Measurements from ENCODE around the gene LCT.
A peak's percentile ranks its signal among the peaks of the same experiment; 100 is the strongest.
"Not testable (repeated sequence)": the region's sequence is repeated elsewhere in the genome, so short reads cannot be mapped to it uniquely, and the experiment has no call there.

LCT gene

DNA sequence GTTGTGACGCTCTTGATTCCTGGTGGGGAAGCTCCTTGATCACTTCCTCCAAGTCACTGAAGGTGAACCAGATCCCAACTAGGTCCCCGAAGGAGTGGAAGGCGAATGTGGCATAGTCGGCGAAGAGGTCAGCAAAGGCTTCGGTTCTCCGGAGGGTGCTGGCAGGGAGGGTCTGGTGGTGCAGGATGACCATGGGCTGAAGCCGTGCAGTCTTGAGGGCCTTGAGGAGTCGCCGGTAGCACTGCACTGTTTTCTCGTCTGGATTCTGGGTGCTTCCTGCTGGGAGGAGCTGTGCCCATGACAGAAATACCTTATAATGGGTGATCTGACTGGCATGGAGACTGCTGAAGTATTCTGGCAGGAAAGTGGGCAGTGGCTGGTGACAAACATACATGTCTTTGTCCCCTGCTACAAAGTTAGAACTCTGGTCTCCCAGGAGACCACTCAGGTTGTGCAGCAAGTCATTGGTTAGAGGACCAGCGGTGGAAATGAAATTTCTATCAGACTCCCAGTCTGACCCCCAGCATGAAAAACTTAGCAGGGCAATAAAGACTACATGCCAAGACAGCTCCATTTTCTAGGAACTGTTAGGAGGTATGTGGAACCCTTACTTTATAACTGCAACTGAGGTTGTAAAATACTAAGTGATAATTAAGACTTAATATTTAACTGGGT lies at the start of gene LCT:
TSS of gene LCT (minus strand) at position 589 of the 675 bp plus-strand sequence. CDS start at position 574, 15 bp downstream.
- DNase-seq (ENCODE audit: low spot score) = no peak

DNA sequence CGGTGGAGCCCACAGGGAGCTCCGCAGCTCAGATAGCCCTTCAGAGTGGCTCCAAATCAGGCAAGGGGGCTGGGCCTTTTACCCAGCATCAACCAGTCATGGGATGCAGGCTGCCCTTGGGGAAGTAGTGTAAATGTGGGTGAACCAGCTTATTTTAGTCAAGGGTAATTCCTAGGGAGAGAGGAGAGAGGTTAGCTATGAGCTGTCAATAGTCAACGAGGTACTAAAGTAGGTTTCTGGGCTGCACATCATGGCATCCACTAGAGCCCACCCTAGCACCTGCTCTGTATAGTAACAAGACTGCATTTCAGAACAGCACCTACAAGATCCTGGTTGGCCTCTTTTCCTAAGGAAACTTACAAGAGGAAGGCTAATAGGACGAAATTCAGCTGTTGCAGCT lies 48.7 kb upstream of the LCT start:
- DNase-seq (ENCODE audit: low spot score) = no peak

DNA sequence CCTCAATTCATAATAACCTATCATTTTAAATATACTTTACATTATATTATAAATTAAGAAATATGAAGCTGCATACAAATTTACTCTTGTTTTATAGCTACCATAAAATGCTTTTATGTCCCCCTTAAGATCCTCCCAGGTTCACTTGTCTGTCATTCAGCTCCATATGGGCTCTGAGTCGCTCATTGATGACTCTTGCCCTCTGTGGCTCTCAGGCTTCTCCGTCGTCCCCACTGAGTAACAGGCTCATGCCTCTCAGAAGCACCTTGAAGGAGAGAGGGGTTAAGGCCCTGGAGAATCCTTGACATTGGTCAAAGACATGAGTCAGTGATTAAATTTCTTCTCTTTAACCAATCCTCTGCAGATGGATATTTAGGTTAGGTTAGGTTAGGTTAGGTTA lies 45.4 kb upstream of the LCT start:
- no peak for DNase-seq (ENCODE audit: low spot score)

DNA sequence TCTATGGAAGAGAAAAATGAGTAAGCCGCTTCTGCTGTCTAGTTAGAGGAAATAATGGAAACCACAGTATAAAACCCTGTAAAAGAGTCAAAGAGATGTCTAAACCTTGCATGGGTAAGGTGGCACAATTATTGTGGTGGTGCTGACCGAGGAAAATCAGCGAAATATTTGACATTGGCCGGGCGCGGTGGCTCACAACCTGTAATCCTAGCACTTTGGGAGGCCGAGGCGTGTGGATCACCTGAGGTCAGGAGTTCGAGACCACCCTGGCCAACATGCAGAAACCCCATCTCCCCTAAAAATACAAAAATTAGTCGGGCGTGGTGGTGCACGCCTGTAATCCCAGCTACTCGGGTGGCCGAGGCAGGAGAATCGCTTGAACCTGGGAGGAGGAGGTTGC lies 39.8 kb upstream of the LCT start:
- DNase-seq (ENCODE audit: low spot score) = not testable (repeated sequence)

DNA sequence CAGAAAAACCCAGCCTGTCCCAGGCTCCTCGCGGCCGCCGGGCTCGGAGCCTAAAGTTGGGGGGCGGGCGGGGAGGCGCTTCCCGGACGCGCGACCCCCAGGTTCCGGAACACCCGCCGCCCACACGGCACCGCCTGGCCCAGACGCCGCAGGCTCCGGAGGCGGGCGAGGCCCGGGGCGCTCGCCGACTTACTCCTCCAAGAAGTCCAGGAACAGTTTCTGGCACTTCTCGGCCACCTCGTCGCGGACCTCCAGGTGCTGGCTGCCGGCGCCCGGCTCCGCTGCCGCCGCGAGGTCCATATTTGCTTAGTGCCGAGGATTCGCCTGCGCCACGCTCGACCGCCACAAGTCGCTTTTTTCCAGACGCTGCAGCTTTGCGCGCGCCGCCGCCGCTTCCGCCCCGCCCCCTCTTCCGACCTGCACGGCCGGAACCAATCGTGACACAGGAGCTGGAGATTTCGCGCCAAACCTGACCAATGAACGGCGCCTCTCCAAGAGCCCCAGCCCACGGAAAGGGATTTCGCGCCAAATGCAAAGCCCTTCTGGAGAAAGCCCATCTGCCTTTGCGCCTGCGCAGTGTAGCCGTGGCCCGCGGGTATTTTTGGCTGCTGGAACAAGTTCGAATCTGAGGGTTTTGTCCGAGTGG lies 39.2 kb upstream of the LCT start, which contains the start of gene MCM6:
TSS of gene MCM6 (minus strand) at position 378 of the 646 bp plus-strand sequence. CDS start at position 300, 78 bp downstream.
- DNase-seq (ENCODE audit: low spot score) = peak; percentile 98

DNA sequence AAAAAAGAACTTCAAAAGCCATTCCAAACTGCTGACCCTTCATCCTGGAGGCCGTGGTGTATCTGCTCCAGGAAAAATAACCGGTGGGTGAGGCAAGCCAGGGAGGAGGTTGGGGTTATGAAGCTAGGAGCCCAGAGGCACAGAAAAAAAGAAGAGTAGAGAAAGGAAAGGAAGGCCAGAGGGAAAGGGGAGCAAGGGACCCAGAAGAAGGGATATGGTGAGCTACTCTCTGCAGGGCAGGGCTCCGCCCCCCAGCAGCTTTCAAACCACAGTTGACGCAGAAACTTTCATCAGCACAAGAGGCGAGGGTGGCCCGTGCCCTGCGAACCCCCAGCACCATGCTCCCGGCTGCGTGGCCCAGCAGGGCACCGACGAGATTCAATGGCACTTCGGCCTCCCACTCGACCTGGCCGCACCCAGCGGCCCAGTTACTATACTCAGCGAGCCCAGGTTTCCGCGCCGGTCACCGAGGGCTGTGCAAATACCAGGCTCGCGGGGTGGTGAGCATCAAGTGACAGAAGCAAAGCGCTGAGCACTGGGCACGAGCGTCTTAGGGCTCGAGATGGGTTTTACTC lies 38.6 kb upstream of the LCT start:
- DNase-seq (ENCODE audit: low spot score) = peak; percentile 76

DNA sequence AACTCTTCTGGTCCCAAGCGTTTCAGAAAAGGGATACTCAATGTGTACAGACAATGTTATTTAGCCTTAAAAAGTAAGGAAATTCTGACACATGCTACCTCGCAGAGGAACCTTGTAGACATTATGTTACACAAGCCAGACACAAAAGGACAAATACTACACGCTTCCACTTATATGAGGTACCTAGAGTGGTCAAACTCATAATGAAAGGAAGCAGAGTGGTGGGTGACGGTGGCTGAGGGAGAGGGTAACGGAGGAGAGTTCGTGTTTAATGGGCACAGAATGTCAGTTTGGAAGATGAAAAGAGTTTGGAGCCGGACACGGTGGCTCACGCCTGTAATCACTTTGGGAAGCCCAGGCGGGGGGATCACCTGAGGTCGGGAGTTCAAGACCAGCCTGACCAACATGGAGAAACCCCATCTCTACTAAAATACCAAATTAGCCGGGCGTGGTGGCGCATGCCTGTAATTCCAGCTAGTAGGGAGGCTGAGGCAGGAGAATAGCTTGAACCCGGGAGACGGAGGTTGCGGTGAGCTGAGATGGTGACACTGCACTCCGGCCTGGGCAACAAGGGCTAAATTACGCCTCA lies 37.9 kb upstream of the LCT start:
- DNase-seq (ENCODE audit: low spot score) = no peak

DNA sequence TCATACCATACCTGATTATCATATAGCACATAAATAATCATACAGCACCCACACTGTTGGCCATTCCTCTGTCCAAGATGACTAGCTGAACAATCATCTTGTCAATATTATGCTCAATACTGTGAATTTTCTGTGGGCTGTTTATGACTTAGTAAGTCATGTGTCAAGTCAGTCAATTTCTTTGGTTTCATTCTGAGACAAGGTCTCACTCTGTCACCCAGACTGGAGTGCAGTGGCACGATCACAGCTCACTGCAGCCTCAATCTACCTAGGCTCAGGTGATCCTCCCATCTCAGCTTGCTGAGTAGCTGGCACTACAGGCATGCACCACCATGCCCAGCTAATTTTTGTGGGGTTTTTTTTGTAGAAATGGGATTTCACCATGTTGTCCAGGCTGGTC lies 33.6 kb upstream of the LCT start:
- no peak for DNase-seq (ENCODE audit: low spot score)

DNA sequence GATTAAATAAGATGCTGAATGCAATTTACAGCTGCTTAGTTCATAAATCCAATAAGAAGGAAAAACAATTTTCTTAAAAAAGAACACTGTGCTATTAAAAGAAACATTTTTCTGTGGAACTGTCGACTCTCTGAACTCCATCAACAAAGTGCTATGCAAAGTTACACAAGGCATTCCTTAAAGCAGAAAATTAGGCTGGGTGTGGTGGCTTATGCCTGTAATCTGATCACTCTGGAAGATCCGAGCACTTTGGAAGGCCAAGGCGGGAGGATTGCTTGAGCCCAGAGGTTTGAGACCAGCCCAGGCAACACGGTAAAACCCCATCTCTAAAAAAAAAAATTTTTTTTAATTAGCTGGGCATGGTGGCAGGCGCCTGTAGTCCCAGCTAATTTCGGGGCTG lies 26.2 kb upstream of the LCT start:
- no peak for DNase-seq (ENCODE audit: low spot score)

DNA sequence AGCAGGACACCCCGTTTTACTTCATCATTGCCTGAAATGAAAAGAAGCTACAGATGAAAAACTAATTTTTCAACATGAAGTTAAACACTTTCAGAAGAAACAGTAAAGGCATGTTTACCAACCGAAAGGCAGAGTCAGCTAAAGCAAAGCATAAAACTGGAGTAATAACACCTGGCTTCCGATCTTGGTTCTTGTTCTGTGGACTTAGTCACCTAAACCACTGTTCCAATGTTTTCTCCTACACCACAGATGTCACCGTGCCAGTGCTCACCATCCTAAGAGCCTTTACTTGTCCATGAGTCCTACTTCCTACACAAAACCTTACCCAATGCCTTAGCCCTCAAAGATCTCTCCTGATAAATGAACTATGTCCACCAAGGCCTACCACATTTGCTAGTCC lies 25.7 kb upstream of the LCT start:
- DNase-seq (ENCODE audit: low spot score) = no peak

DNA sequence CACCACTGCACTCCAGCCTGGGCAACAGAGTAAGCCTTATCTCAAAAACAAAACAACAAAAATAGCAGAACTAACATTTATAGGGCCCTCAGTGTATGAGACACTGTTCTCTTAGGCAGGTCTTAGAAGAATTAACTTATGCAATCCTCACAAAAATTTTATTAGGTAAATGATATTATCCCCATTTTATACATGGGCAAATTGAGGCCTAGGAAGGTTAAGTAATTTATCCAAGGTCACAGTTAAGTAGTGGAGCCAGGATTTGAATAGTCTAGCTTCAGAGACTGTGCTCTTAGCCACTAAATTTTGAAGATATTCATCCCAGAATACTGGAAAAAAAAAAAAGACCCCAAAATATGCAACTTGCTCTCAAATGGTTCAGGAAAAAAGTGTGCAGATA lies 16.4 kb upstream of the LCT start:
- no peak for DNase-seq (ENCODE audit: low spot score)

DNA sequence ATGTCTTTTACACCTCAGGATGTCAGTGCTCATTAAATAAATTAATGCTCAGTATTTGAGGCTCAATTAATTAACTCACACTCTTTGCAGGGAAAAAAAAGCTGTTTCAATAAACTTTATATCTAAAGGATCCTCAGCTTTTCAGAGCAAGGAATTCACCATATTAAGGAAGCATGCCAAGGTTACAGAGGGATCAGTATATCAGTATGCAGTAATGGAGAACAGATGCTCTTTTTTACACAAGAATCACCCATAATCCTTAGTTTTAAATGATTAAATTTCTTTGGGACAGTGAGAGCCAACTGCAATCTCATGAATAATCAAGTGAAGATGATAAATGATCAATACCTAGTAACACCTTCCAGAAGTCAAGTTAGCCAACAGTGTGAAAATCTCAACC lies 14.9 kb upstream of the LCT start:
- DNase-seq (ENCODE audit: low spot score) = no peak

DNA sequence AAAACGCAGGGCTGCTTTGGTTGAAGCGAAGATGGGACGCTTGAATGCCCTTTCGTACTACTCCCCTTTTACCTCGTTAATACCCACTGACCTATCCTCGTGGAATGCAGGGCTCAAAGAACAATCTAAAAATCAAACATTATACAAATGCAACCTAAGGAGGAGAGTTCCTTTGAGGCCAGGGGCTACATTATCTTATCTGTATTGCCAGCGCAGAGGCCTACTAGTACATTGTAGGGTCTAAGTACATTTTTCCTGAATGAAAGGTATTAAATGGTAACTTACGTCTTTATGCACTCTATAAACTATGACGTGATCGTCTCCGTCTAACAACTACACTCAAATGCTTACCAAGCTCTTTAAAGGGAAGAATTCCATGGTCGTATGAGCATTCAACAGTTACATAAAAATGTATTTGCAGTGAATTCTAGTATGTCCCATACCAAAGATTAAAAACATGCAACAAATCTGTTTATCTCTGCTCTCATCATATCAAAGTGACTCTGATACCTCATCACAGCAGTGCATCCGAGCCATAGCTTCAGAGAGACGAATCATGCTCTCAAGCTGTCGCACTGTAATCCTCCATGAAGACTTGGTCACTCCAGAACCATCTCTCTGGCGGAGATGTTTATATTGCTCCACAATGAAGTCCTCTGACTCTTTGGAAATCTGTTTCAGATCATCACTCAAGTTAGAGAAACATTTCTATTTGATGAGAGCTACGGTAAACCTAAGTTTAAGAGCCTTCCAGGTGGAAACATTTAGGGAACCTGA lies 14.1 kb upstream of the LCT start:
- no peak for DNase-seq (ENCODE audit: low spot score)

DNA sequence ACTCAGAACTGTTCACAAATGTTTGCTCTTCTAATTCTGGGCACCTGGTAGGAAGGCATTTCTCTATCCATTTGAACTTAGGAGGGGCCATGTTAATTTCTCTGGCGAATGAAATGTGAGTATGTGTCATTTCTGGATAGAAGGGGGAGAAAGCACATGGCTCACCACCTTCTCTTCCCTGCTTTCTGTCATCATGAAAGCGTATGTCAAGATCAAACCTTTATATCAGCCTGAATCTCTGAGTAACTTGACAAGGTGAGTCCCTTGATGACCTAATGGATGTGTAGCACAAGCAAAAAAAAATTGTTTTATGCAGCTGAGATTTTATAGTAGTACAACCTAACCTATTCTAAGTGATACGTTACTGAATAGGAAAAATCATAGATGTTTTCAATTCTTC lies 12.1 kb upstream of the LCT start:
- DNase-seq (ENCODE audit: low spot score) = no peak

DNA sequence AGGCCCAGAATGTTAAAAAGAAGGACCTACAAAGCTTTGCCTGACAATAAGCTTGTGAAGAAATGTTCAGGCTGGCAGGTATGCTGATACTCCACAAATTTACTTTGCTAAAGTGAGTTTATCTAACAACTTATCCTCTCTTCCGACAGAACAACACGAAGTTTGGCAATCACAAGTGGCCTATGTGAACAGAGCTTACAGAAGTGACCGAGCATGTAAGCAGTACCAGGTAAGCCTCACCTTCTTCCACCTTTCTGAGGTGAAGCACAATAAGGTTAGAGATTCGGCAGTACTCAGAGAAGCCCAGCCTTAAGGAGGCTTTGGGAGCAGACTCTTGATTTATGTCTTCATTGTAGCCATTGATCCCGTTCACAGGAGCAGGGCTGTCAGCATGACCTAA lies 9.0 kb upstream of the LCT start:
- DNase-seq (ENCODE audit: low spot score) = no peak

DNA sequence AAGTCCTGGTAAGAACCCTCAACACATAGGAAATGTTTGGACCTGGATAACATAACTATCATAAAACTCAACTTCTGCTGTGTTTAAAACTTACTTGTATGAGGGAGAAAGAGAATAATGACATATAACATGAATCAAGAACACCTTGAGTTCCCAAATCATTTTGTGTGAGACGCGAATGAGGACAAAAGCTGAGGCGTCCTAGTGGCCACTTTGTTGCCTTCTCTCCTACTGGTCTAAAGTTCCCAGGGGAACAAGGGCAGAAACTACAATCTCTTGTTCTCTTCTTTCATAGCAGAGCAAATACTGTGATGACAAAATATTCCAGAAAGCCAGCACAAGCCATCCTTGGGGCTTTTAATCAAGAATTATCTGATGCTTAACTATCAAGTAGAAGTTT lies 8.3 kb upstream of the LCT start:
- DNase-seq (ENCODE audit: low spot score) = no peak

DNA sequence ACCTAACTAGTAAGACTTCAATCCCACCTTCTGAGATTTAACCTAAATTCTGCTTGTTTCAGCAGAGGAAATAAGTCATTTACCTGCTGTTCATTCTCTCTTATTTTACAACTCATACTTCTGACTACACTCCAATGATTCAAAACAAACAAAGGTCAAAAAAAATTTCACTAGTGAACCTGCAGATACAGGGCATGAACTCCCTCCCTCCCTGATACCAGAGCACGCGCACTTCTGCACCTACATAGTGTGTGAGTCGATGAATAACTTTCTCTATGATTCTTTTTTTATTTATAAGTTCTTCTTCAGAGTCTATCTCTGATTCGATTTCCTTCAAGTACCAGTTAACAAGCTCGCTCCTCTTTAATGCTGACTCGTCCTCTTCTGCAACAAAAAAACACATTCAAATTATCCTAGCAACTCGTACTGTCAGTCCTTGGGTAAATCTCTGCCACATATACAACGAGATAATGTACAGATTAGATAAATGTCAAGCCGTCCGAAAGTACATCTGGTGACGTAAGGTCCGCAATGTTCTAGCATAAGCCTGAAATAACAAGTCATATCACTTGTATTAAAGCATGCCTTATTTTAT lies 7.4 kb upstream of the LCT start:
- DNase-seq (ENCODE audit: low spot score) = no peak

DNA sequence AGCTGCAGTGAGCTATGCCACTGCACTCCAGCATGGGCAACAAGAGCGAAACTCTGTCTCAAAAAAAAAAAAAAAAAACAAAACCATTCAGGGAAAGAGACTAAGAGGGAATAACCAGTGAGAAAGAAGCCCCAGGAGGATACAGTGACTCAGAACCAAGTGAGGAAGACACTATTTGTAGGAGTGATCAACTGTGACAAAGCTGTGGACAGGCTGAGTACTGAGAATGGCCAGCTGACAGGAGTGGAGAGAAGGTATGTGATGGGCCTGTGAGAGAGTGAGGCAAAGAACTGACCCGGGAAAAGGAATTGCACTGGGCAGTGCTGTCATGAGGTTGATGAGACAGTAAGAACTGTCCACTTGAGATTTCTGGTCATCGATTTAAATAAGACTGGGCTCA lies 6.7 kb upstream of the LCT start:
- no peak for DNase-seq (ENCODE audit: low spot score)

DNA sequence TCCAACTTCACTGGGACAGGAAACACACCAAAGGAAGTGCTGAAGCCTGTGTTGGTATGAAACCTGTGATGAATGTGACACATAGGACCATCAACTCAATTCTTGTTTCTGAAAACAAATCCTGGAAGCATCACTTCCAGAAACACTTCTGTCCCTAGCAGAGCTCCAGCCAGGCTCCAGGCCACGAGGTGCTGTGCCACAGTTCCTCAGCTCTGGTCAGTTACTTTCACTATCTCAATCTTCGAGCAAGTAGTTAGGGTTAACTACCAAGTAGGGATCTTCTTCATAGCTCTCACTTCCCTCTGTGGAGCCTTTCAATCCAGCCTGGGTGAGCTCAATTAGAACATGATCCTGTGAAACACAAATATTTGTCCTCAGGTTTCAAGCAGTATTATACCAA lies 3.6 kb upstream of the LCT start:
- no peak for DNase-seq (ENCODE audit: low spot score)

DNA sequence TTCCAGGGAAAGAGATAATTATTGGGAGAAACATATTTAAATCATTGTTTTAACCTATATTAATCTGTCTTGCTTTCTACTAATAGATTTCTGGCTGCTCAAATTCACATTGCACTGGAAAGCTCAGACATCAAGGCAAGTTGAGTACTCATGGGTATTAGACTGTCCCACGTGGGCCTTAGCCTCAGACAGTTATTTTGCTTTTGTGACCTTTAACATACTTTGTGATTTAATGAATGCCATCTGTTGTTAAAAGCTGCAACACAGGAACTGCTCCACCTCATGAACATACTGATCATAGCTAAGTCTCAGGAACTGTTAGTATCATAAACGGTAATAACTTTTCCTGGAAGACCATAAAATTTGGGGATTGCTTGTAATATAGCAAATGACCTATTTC lies 2.7 kb upstream of the LCT start:
- DNase-seq (ENCODE audit: low spot score) = no peak

DNA sequence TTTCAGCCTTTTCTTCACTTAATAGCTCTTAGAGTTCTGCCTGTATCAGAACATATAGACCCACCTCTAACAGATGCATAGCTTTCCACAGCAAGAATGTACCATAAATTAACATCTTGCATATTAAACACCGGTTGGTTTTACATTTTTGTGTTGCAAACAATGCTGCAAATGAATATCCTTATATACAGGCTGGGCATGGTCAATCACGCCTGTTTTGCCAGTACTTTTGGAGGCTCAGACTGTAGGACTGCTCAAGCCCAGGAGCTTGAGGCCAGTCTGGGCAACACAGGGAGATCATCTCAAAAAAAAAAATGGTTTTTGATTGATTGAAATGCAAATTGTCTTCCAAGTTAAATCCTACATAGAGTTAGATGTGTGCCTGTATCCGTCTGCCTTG lies 1.5 kb upstream of the LCT start:
- DNase-seq (ENCODE audit: low spot score) = no peak

DNA sequence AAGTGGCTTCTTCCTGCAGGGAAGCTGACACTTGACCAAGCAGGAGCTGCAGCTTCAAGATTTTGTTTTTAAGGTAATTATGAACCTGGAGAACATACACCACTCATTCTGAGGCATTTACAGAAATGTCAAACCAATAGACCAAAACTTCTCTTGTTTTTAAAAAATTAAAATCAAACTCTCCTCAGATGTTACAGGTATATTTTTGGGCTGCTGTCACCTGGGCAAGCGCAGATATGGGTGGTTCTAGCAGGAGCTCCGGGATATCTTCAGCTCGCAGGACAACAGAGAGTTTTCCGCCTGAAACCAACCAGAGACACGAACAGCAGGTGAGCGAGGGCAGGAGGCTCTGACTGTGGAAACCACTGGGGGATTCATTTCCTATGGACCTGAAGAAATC lies 4.1 kb downstream of the LCT start:
- no peak for DNase-seq (ENCODE audit: low spot score)

Measured in germinal center (tissue), 1 donor.